GM18520 (cell line): ENCODE measurements around the gene ERGIC2.

Experiments used
- ATAC-seq: cut with Tn5 transposase; IDR thresholded peaks from one replicate; pipeline ENCODE4 v1.9.1; 2021; ENCODE audit not compliant: unreplicated experiment

Gene ERGIC2

DNA sequence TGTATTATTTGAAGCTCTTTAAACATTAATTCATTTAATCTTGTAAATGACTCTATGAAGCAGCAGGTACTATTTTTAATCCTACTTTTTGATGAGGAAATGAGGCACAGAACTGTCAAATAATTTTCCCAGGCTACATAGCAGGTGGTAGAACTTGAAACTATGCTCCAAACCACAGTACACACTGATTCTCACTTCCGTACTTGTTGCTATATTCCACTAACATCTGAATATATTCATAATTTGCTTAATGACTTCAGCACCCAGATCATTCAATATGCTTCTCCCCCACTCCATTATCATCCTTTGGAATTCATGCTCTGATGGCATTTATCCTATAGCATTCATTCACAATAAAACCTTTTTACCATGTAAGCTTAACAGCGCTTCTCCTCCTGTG is 4.9 kb downstream of the ERGIC2 start:
- ATAC-seq, result no peak

DNA sequence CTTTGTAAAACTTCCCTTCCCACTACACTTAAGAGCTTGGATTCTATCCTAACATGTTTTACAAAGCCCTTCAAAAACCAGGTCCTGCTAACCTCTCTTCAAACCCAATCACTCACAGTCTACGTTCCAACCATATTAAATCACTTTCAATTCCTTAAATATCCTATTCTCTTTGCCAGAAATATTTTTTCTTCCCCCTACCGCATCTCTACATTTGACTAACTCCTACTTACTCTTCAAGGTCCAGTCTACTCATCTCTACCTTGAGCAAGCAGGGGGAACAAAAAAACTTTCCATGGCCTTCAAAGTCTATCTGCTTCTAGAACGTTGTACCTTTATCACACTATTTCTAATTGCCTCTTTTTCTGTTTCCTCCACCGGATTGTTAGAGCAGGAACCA is 6.1 kb downstream of the ERGIC2 start:
- ATAC-seq, result no peak

DNA sequence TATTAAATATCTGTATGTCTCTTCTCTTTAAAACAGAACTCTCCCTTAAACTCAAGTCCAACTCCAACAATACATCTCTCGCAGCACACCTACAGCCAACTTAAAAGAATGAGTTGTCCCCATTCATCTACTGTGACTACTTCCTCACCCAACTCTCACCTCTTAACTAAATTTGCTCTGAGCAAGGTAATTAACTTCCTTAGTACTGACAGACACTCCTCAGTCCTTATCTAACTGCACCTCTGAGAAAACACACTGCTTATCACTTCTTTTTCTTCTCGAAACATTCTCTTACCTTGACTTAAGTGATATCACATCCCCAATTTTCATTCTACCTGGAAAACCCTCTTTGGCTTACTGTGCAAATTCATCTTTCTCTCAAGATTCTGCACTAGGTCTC is 7.0 kb downstream of the ERGIC2 start:
- no peak for ATAC-seq

DNA sequence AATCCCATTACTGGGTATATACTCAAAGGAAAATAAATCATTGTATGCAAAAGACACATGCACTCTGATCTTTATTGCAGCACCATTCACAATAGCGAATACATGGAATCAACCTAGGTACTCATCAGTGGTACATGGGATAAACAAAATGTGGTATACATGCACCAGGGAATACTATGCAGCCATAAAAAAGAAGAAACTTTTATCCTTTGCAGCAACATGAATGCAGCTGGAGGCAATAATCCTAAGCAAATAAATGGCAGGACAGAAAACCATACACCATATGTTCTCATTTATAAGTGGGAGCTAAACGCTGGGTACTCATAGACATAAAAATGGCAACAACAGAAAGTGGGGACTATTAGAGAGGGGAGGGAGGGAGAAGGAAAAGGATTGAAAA is 15.9 kb downstream of the ERGIC2 start:
- ATAC-seq, result no peak

DNA sequence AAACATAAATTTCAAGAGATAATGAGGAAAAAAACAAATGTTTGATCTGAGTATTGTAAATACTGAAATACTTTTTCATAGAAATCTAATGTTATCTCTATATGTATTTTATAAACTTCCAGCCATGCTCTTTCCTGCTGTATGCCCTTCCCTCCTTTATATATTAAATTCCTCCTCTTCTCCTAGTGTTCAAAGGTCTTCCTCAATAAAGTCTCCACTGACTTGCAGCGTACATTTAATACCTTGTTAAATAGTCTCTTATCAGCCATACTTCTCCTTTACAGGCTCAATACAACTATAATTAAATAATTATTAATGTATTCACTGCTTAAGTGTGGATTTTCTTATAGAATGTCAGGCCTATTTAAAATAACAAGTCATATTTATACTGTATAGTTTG is 26.0 kb downstream of the ERGIC2 start:
- ATAC-seq, result no peak

DNA sequence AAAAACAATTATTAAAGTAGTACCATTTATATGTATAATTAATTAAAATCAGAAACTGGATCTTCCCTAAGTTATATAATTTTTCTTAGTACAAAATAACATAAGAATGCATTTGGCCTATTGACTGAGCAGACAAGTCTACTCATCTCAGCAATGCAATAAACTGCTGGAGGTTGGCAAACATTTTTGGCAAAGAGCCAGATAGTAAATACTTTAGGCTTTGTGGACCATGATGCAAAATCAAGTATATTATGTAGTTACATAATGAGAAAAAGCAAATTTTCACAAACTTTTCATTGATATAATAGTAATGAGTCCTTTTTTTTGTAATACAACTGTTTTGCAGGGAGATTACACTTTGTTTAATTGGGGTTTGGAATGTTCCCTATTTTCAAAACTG is 30.9 kb downstream of the ERGIC2 start:
- ATAC-seq, result no peak

DNA sequence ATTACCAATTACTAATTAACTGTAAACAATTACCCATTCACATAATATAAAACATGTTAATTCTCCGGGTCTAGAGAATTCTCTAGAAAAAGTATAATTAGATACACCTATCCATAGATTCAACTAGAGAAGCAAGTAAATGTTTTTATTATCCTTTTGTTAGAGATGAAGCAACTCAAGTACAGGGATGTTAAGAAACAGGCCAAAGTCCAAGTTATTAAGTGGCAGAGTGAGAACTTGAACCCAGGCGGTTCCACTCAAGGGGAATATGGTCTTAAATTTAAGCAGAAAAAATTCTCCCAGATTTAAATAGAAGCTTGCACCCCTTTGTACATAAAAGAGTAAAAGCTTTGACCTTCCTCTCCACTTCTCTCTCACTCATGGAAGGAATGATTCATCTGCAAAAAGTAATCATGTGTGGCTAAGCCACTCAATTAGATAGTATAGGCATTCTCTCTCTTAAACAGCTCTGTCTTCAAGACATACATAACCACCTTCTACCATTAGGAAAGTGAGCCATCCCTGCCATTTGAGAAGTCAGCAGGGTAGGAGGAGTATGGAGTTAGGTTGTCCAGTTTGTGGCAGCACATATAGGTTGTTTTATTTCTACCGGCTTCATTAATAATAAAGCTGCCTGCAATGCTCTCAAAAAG is 34.1 kb downstream of the ERGIC2 start:
- no peak for ATAC-seq

DNA sequence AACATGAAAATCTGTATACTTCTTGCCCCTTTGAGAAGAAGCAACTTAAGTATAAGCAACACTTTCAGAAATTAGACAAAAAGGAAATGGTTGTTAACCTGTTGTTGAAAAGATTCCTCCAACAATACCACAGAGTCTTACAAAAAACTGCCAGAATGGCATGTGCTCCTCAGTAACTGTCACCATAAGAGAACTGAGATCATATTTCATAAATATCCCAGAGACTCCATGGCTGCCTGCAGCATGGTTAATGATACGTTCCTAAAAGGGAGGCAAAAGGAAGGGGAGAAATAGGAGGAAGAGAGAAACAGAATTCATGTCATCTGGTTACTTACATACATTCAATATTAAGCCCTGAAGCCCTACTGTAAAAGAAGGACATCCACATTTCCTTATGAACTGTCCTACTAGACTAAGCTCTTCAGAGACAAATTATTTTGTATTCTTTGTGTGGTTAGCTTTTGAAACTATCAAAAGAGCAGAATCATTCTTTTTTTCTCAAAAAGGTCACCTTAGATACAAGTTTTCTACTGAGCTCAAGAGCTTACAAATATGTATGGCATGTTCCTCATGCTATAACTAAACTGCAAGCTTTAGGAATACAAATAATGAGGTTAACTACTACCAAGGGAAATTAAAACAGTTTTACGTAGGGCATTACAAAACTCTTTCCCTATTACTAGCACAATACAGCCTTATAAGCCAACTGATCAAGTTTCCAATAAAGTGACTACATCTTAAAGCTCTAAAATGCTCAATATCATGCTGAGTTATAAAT is 37.8 kb downstream of the ERGIC2 start:
- ATAC-seq, result no peak

DNA sequence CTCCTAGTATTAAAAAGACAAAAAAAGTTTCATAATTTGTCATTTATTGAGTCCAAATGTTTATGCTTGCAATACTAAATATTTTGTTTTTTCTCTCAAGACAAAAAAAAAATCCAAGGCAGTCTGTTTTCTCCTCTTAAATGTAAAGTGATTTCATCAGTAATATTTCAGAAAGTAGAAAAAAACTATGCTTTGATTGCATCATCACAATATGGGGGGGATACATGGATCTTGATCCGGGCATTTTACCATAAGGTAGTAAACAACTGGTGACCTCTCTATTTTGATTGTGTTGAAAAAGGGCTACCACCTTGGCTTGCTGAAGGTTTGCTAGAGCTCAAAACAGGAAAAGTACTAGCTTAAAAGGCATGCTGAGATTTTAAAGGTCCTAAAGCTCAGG is 43.6 kb downstream of the ERGIC2 start:
- no peak for ATAC-seq

DNA sequence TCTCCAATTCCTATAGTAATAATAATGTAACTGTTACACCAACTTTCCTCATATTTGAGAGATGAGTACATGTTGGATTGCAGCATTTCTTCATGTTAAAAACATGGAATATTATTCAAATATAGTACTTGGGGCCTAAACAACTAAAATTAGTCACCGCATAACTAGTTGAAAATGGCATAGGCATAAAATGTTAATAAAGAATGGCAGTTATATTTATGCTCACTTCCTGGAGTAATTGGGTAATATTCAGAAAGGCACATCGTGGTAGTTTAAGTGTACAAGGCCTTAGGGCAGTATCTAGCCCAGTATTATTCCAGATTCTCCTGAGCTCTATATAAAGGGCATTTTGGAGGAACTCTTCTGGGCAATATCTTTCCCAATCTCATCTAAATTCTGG is 46.0 kb downstream of the ERGIC2 start:
- no peak for ATAC-seq

DNA sequence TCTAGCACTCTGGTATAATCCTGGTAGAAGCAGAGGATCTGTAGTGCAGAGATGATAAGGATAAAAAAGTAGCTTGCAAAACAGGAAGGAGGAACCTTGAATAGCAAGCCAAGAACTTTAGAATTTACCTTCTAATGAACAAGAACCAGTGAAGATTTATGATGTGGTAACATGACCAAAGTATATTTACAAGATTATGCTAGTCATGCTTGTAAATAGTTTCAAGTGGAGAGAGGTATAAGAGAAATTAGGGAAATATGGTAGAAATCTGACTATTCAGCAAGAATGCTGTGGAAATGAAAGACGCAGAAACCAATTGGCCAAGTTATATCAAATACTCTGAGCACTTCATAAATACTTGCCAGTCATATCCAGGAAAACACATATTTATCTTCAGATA is 47.8 kb downstream of the ERGIC2 start:
- ATAC-seq, result no peak

DNA sequence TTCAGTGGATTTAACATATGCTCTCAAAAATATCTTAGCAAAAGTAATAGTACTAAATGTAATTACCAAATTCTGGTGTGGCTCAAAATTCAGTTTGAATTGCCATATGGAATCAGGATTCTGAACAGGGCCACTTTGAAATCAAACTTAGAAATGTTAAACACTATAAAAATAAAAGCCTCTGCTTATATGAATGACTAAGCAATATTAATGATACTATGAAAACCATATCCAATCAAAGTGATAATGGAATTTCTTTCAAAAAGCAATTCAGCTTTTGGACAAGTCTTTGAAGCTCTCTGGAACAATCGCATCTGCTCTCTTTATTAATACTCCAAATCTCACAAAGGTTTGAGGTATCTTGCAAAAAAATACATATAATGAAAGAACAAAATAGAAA is 51.6 kb downstream of the ERGIC2 start:
- no peak for ATAC-seq

DNA sequence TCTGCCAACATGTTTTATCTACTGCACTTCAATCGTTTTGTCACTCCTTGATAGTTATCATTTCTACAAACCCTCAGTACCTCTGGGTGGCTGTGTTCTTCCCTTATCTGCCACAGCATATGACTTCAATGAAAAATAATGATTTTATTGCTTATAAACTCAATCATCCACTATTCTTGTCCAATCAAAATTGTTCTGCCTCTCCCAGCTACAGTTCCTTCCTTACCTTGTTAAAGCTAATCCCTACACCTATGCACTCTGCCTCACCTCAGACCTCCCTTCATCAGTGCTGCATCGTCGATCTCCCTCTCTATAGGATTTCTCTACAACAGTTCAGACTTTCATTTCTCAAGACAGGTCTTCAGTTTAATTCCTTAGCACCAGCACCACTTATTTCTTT is 58.8 kb downstream of the ERGIC2 start:
- ATAC-seq, result no peak

DNA sequence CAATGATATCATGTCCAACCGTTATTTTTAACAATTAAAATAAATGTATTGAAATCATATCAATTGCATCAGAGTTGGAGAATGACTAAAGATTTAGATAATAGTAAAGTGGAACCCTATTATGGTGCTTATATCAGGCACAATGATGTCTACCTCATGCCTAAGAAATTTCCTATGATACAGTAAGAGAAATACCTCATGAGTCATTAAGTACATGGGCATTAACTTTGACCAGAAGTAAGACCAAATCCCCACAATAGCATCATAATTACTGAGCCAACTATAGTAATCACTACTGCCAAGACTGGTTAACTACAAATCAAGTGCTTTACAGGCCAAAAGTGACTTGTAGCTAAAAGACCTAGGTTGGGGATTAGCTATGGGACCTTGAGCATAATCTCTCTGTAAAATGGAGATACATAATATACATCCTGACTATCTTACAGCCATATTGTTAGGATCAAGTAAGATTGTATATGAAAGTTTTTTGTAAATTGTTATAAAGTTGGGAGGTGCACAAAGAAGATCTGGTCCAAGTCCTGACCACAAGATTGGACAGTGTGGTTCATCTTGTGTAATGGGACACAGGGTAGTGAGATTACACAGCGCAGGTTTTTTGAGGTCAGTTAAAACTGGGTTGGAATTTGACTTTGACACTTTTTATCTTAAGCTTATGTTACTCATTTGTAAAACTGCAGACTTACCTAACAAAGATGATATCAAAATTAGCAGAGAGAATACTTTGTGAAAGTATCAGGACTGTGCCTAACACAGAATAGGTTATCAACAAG is 60.5 kb downstream of the ERGIC2 start:
- no peak for ATAC-seq

DNA sequence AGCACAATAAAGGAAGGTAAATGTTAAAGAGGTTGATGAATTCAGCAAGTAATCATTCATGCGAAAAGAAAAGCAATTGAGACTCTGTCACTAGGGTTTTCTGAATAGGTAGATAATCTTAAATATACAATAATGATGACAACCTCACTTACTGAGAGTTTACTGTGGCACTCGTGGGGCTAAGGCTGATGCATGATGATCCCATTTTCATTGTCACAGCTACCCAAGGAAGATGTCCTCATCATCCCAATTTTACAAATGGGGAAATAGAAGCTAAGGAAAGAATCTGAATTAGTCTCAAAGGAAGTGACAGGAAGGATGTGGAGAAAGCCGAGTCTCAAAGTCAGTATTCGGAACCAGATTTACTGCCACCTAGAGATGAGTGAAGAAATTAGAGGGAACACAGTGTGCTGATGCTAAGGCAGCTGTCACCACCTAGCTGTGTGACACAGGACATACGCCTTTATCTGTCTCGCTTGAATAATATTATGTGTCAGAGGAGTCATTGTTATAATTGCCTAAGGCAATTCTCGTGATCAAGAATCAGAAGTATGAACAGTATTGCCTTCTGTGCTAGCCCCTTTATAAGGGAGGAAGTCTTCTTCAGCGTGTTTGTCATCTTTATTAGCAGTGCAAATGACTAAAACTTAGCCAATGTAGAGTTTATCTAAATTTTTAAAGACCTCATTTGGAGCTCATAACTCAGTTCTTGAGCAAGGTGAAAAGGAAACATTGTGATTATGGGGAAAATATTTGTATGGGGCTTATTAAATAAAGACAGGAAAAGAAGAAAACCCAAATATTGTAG is 63.2 kb downstream of the ERGIC2 start:
- ATAC-seq, result peak; percentile 98

DNA sequence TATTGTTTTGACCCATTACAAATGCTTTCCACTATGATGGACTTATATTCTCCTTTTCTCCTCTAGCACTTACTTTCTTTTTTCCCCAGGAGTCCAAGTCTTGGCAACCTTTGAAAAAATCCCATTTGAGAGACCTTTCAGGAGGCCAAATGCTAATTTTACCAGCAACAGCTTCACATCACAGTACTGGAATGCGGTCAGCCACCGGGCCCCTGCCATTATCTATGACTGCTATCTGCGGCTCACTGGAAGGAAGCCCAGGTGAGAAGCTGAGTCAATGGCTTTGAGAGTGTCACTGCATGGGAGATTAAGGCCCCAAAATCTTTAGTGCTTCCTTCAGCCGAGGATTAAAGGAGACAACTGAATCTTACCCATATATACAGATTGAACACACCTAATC is 64.2 kb downstream of the ERGIC2 start:
- ATAC-seq, result no peak

DNA sequence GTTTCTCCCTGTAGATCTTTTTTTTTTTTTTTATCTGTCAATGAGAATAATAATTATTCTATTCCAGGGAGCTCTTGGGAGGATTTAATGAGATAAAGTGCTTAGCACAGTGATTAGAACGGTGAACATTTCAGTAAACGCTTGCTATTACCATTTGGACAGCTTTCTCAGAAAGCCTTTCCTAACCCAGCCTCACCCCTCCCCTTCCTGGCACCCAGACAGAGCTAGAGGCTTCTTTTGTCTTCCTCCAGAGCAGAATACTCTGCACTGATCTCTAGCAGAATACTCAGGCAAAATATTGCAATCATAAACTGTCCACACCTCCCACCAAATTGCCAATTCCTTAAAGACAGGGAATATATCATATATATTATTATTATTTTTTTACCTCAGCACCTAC is 66.6 kb downstream of the ERGIC2 start:
- ATAC-seq, result no peak

DNA sequence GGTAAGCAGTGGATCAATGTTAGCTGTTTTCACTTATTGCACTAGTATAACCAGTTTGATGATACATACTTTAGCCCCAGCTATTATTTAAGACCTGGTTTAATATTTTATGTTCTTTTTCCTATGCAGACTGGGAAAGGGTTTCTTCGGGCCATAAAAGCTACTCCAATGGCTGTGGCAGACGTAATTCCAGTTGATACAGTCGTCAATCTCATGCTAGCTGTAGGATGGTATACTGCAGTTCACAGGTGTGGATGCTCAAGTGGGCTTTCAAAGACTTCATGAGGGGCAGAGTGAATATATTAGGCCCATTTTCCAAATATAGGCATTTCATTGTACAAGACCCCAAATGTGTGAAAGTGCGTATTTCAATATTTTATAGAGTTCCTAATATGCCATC is 70.1 kb downstream of the ERGIC2 start:
- ATAC-seq, result no peak

DNA sequence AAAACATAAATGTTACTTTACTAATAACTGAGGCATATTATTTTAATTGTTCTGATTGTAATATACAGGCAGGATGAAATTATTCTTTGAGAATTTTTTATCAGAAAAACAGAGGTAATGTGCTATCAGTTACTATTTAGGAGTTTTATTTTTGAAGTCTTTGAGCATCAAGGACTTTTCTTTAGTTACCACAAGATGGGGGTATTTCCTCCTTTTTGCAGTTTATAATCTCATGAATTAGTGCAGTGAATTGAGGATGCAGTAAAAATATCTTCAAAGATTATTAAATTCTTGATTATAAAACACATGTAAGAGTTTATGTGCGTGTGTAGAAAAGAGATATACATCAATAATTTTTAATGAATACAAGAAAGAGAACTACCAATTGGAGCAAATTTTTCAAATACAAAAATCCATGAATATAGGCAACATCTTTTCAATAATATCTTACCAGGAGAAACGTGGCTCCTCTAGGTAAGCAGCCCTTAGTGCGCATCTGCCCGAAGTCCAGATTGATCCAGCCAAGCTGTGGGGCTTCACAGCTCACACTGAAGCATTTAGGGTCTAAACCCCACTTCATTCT is 71.6 kb downstream of the ERGIC2 start:
- no peak for ATAC-seq

DNA sequence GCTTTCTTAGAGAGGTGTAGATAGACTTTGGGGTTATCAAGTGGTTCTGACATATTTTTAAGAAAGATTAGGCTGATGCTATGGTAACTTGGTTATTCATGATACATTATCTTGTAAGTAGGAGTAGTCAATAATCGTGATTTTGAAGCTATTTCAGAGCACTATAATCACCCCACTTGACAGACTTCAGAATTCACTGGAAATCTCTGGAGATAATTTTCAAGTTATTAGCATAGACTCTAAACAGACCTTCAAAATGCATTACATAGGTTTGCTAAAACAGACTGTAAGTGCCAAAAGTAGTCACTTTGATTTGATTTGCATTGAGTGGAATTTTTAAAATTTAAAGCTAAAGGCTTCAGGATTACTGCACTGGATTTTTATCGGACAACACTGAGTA is 74.3 kb downstream of the ERGIC2 start:
- no peak for ATAC-seq

DNA sequence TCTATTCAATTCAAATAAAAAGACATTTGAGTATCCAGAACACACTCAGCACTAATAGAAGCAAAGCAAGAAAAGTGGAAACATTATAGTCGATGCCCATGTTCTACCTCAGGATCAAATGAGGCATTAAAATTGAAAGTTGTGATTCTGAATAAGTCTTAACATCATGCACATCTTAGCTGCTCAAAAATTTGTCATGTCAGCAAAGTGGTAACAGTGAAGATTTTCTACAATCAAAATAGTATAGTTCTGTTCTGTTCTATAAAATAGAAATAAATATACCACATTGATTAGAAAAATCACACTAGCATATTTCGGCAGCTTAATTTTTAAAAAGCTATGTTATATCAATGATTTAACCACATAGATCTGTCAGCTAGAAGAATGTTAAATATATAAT is 74.7 kb downstream of the ERGIC2 start:
- ATAC-seq, result no peak
